Thyroid gland (tissue), 4 donors: ENCODE data around the gene GRIP1.

ENCODE experiments used
- POLR2A ChIP-seq, 2 donors: fragments of 450-650 bp; IDR thresholded peaks; one replicate each; pipeline ENCODE4 v1.6.1; 2017; ENCODE audit warnings: antibody characterized with exemption in 2 of 2, mild to moderate bottlenecking in 2 of 2, moderate library complexity in 1 of 2
- TF ChIP-seq, protein P1 (sequence below), 6 experiments: fragments of 200-600 bp in 3 of 6; fragments of 450-650 bp in 3 of 6; sonication (generic) in 3 of 6; IDR thresholded peaks; one replicate each; pipeline ENCODE4 v1.5.1; 2016 to 2019; ENCODE audit warnings: antibody characterized with exemption in 6 of 6, mild to moderate bottlenecking in 2 of 6, inconsistent platforms in 1 of 6, moderate library complexity in 1 of 6

GRCh38 chr12:66456612-66457011 lies 222.3 kb downstream of the GRIP1 start:
- TF ChIP-seq, protein P1, sequence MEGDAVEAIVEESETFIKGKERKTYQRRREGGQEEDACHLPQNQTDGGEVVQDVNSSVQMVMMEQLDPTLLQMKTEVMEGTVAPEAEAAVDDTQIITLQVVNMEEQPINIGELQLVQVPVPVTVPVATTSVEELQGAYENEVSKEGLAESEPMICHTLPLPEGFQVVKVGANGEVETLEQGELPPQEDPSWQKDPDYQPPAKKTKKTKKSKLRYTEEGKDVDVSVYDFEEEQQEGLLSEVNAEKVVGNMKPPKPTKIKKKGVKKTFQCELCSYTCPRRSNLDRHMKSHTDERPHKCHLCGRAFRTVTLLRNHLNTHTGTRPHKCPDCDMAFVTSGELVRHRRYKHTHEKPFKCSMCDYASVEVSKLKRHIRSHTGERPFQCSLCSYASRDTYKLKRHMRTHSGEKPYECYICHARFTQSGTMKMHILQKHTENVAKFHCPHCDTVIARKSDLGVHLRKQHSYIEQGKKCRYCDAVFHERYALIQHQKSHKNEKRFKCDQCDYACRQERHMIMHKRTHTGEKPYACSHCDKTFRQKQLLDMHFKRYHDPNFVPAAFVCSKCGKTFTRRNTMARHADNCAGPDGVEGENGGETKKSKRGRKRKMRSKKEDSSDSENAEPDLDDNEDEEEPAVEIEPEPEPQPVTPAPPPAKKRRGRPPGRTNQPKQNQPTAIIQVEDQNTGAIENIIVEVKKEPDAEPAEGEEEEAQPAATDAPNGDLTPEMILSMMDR (IDR thresholded peaks at IDR 0.05): no peak
- TF ChIP-seq POLR2A (IDR thresholded peaks at IDR 0.05): no peak
